HepG2 (cell line): ENCODE data around the gene TIAM2. TPM values are rescaled to one million over a fixed set of nuclear protein-coding genes. Genes with fewer than 3 reads are reported as not detected.
A peak's percentile ranks its signal among the peaks of the same experiment; 100 is the strongest.

Experiments
- ARNT ChIP-seq: fragments of 450-650 bp; IDR thresholded peaks from 2 replicates; pipeline ENCODE4 v1.6.1; 2017
- E2F2 ChIP-seq: sonication (generic); formaldehyde crosslinking; IDR thresholded peaks from 2 replicates; pipeline ENCODE4 v1.4.0; 2020; ENCODE audit warnings: missing genetic modification reagents, borderline replicate concordance
- FOSL1 ChIP-seq: sonication (generic); formaldehyde crosslinking; IDR thresholded peaks from 2 replicates; pipeline ENCODE4 v1.9.0; 2021; ENCODE audit warnings: missing genetic modification reagents, borderline replicate concordance
- KIAA2018 ChIP-seq: sonication (generic); formaldehyde crosslinking; IDR thresholded peaks from 2 replicates; pipeline ENCODE4 v1.5.0; 2020; ENCODE audit warnings: mild to moderate bottlenecking, missing genetic modification reagents, borderline replicate concordance
- KLF12 ChIP-seq: sonication (generic); formaldehyde crosslinking; IDR thresholded peaks from 2 replicates; pipeline ENCODE4 v1.4.0; 2020; ENCODE audit warnings: missing genetic modification reagents, borderline replicate concordance
- MAFF ChIP-seq: IDR thresholded peaks from 2 replicates; pipeline ENCODE4 v1.6.1; 2011; ENCODE audit warnings: low read depth, low read length, improper control_type of control experiment
- SNRNP70 ChIP-seq: fragments of 200-400 bp; formaldehyde crosslinking; IDR thresholded peaks from 2 replicates; pipeline ENCODE4 v1.6.1; 2017; ENCODE audit warnings: mild to moderate bottlenecking, low read depth, low read length, moderate library complexity
- ZBTB46 ChIP-seq: sonication (generic); formaldehyde crosslinking; IDR thresholded peaks from 2 replicates; pipeline ENCODE4 v1.4.0; 2020; ENCODE audit warnings: mild to moderate bottlenecking, missing genetic modification reagents, borderline replicate concordance
- ZFP62 ChIP-seq: sonication (generic); formaldehyde crosslinking; IDR thresholded peaks from 2 replicates; pipeline ENCODE4 v1.4.0; 2020; ENCODE audit warnings: missing genetic modification reagents
- ZNF263 ChIP-seq: sonication (generic); formaldehyde crosslinking; IDR thresholded peaks from 2 replicates; pipeline ENCODE4 v1.4.0; 2020; ENCODE audit warnings: missing genetic modification reagents
- ZNF83 ChIP-seq: sonication (generic); formaldehyde crosslinking; IDR thresholded peaks from 2 replicates; pipeline ENCODE4 v1.4.0; 2020; ENCODE audit warnings: missing genetic modification reagents, mild to moderate bottlenecking, borderline replicate concordance
- ZSCAN29 ChIP-seq: sonication (generic); formaldehyde crosslinking; conservative IDR thresholded peaks from 2 replicates; pipeline ENCODE4 v1.4.0; 2020; ENCODE audit warnings: mild to moderate bottlenecking, missing genetic modification reagents
- polyA plus RNA-seq, 8 experiments: library from polyadenylated mRNA; depleted of rRNA in 3 of 8; stranded (reverse) in 7 of 8; unstranded in 1 of 8; fragments of >200 nt; fragmentation: Illumina TruSeq in 4 of 8; extraction: Trizol in 4 of 8; gene quantifications; 2 replicates each; pipeline versions ENCODE4 v1.2.1 to v1.2.3, GENCODE V29; 2011 to 2016; ENCODE audit warnings: low read depth in 4 of 8, missing spikeins in 1 of 8, mixed read lengths in 1 of 8; ENCODE audit not compliant: insufficient read depth in 1 of 8
- total RNA-seq, 5 experiments: library from RNA; depleted of rRNA; stranded (reverse); fragments of >200 nt; fragmentation: Illumina TruSeq; extraction: Trizol; gene quantifications; 2 replicates each; pipeline ENCODE4 v1.2.3, GENCODE V29; 2016; ENCODE audit warnings: low read depth in 1 of 5

Gene TIAM2
- total and polyA plus RNA-seq, 2 of the 13 experiments (the other 11 are each of a cell fraction or from before 2014, with no cell fraction given) = 4.1 to 4.5 TPM

DNA sequence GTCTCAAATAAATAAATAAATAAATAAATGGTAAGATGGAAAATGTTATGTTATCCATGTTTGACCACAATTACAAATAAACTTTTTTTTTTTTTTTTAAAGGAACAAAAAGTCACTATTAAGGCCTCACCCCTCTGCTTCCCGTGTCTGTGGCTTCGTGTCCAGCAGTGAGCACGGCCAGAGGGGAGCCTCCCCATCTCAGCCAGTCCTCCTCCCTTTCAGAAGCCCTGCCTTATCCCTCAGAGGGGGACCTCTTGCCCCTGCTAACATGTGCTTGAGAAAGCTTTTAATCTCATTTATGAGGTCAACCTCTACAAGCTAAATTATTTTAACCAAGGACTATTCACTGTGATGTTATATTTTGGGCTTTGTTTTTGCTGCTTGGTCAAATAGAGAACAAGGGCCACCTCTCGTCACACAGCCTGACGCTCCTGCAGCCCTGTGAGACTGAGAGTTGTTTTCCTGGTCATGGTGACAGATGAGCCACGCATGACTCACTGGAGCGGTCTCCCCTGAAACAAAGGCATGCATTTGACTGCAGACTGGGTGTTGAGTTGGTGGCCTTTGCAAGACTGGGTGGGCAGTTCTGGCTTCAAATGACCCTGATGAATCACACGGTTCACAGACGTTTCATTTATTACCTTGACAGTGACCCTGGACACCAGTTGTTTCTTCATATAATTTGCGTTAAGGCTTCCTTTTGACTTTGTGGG is 131.8 kb downstream of the TIAM2 start (continued):
- TF ChIP-seq KIAA2018 (CRISPR knock-in tag) = no peak
- no peak for TF ChIP-seq ZSCAN29 (CRISPR knock-in tag)
- peak; percentile 16; the same call in 1 of the 2 replicates for TF ChIP-seq MAFF
- no peak for TF ChIP-seq E2F2 (CRISPR knock-in tag)
- no peak for TF ChIP-seq ZFP62 (CRISPR knock-in tag)
- TF ChIP-seq KLF12 (CRISPR knock-in tag) = no peak
- peak; percentile 71; the same call in 1 of the 2 replicates for TF ChIP-seq ZNF263 (CRISPR knock-in tag)
- TF ChIP-seq FOSL1 (CRISPR knock-in tag) = peak; percentile 68; the same call in 1 of the 2 replicates
- TF ChIP-seq ZBTB46 (CRISPR knock-in tag) = no peak
- no peak for TF ChIP-seq ZNF83 (CRISPR knock-in tag)
- TF ChIP-seq ARNT = no peak
- no peak for TF ChIP-seq SNRNP70
